A549 (cell line): Measurements from ENCODE around the gene ITM2C.

ENCODE experiments used
- BHLHE40 ChIP-seq: IDR thresholded peaks from 2 replicates; pipeline ENCODE4 v1.6.1; 2012; ENCODE audit warnings: low read depth, low read length, inconsistent platforms
- EHMT2 ChIP-seq: fragments of 200-600 bp; sonication (generic); IDR thresholded peaks from 2 replicates; pipeline ENCODE4 v1.6.1; 2016; ENCODE audit warnings: antibody characterized with exemption, low read depth, mild to moderate bottlenecking, moderate library complexity
- HOXA7 ChIP-seq: fragments of 250-450 bp; sonication (Bioruptor Pico); IDR thresholded peaks from 2 replicates; pipeline ENCODE4 v1.5.0; 2020; ENCODE audit warnings: mild to moderate bottlenecking, moderate library complexity
- MYC ChIP-seq: IDR thresholded peaks from 2 replicates; pipeline ENCODE4 v1.6.1; 2012; ENCODE audit warnings: mild to moderate bottlenecking, inconsistent platforms, low read length, improper control_type of control experiment, borderline replicate concordance
- POLR2A ChIP-seq: IDR thresholded peaks from 2 replicates; pipeline ENCODE4 v1.6.1; 2012; ENCODE audit warnings: mild to moderate bottlenecking, low read length
- RAD21 ChIP-seq, 2 experiments: fragments of >200 bp in 1 of 2; sonication (Bioruptor Twin) in 1 of 2; formaldehyde crosslinking in 1 of 2; IDR thresholded peaks in 1 of 2; conservative IDR thresholded peaks in 1 of 2; 2 replicates in 1 of 2; 3 replicates in 1 of 2; pipeline ENCODE4 v1.6.1; 2012 to 2018; ENCODE audit warnings: inconsistent platforms in 1 of 2
- RCOR1 ChIP-seq: fragments of 150-350 bp; IDR thresholded peaks from 2 replicates; pipeline ENCODE4 v1.6.1; 2014; ENCODE audit warnings: antibody characterized with exemption, low read length, low read depth
- RFX5 ChIP-seq: fragments of 450-650 bp; IDR thresholded peaks from 2 replicates; pipeline ENCODE4 v1.7.1; 2014; ENCODE audit warnings: antibody characterized with exemption, mild to moderate bottlenecking, moderate library complexity
- SMC3 ChIP-seq: fragments of >200 bp; sonication (Bioruptor Twin); formaldehyde crosslinking; IDR thresholded peaks from 3 replicates; pipeline ENCODE4 v1.6.1; 2018; ENCODE audit warnings: inconsistent platforms
- TF ChIP-seq, protein P1 (sequence below): fragments of >200 bp; sonication (Bioruptor Twin); formaldehyde crosslinking; IDR thresholded peaks from 3 replicates; pipeline ENCODE4 v1.5.1; 2016
- TF ChIP-seq, protein P2 (sequence below): IDR thresholded peaks from 2 replicates; pipeline ENCODE4 v1.6.1; 2012

DNA sequence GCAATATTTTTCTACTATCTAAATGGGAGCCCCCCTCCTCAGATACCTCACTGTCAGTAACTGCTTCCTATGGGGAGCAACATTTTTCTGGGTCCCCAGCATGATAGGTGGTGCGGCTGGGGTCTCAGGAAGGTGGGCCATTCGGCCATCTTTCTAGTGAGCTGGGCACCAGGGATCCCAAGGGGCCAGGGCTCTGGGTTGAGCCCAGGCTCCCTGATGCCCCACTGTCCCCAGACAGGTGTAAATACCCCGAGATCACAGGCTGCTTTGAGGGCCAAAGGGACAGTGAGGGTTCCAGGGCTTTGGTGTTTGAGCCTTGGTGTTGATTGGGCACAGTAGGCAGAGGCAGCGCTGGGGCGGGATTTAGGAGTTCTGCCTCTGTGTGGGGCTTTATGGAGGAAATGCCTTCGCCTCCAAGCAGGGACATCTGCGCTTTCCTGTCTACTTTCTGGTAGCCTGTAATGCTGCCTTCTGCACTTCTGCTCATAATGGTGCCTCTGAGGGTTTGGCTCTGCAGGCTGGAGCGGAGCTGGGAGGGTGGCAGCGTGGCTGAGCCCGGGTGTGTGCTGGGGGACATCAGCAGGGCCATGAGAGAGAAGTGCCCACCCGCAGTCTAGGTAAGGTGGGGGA lies 5.3 kb downstream of the ITM2C start:
- TF ChIP-seq MYC (no peak), HOXA7 (CRISPR knock-in tag) (no peak), RCOR1 (no peak), SMC3 (no peak), POLR2A (no peak), RFX5 (no peak), EHMT2 (no peak), BHLHE40 (no peak), RAD21 (conservative IDR thresholded peaks at IDR 0.05 in 1 of 2, IDR thresholded peaks at IDR 0.05 in 1 of 2) (no peak)
- TF ChIP-seq, protein P1, sequence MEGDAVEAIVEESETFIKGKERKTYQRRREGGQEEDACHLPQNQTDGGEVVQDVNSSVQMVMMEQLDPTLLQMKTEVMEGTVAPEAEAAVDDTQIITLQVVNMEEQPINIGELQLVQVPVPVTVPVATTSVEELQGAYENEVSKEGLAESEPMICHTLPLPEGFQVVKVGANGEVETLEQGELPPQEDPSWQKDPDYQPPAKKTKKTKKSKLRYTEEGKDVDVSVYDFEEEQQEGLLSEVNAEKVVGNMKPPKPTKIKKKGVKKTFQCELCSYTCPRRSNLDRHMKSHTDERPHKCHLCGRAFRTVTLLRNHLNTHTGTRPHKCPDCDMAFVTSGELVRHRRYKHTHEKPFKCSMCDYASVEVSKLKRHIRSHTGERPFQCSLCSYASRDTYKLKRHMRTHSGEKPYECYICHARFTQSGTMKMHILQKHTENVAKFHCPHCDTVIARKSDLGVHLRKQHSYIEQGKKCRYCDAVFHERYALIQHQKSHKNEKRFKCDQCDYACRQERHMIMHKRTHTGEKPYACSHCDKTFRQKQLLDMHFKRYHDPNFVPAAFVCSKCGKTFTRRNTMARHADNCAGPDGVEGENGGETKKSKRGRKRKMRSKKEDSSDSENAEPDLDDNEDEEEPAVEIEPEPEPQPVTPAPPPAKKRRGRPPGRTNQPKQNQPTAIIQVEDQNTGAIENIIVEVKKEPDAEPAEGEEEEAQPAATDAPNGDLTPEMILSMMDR: no peak
- TF ChIP-seq, protein P2, sequence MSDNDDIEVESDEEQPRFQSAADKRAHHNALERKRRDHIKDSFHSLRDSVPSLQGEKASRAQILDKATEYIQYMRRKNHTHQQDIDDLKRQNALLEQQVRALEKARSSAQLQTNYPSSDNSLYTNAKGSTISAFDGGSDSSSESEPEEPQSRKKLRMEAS: no peak
